HFF-Myc (cell line): ENCODE data around the gene TIMP2.

Experiments used
- DNase-seq: peaks from one replicate; pipeline ENCODE4 v3.0.0-alpha.2; 2011; ENCODE audit warnings: low read depth; ENCODE audit errors: extremely low read depth
- H3K4me3 ChIP-seq: replicated peaks from 2 replicates; pipeline ENCODE4 v1.5.1; 2011; ENCODE audit warnings: low read depth, mild to moderate bottlenecking, control low read depth, low read length
- CTCF ChIP-seq: IDR thresholded peaks from 2 replicates; pipeline ENCODE4 v1.5.1; 2012; ENCODE audit warnings: mild to moderate bottlenecking, low read depth, low read length, control low read depth; ENCODE audit errors: missing control alignments

TIMP2 gene

GRCh38 chr17:78929908-78930775 lies 5.0 kb upstream of the TIMP2 start:
- no peak for DNase-seq
- no peak for TF ChIP-seq CTCF
- H3K4me3 ChIP-seq: no peak overlapping the region

GRCh38 chr17:78925662-78926555 lies 722 bp upstream of the TIMP2 start:
- DNase-seq: peak; percentile 66
- H3K4me3 ChIP-seq: peak overlapping the region; percentile 47

GRCh38 chr17:78924481-78925151 lies 571 bp downstream of the TIMP2 start:
- no peak for TF ChIP-seq CTCF
- DNase-seq: no peak
- peak overlapping the region; percentile 85 for H3K4me3 ChIP-seq

More at GRCh38 chr17:78925662-78926555, 722 bp upstream of the TIMP2 start:
- no peak for TF ChIP-seq CTCF

- H3K4me3 ChIP-seq: peak overlapping the region; percentile 85
- no peak for TF ChIP-seq CTCF
- DNase-seq: no peak
Measured at GRCh38 chr17:78923660-78924453, 1.3 kb downstream of the TIMP2 start.

- H3K4me3 ChIP-seq: peak overlapping the region; percentile 85
- no peak for TF ChIP-seq CTCF
- no peak for DNase-seq
Measured at GRCh38 chr17:78922816-78923498, 2.2 kb downstream of the TIMP2 start.
